Measurements from ENCODE around the gene IDH3B. TPM values are rescaled to one million over a fixed set of nuclear protein-coding genes. Genes with fewer than 3 reads are reported as not detected.

The IDH3B gene
- total RNA-seq, 1 donor from 2014 or later: 71.0 TPM

DNA sequence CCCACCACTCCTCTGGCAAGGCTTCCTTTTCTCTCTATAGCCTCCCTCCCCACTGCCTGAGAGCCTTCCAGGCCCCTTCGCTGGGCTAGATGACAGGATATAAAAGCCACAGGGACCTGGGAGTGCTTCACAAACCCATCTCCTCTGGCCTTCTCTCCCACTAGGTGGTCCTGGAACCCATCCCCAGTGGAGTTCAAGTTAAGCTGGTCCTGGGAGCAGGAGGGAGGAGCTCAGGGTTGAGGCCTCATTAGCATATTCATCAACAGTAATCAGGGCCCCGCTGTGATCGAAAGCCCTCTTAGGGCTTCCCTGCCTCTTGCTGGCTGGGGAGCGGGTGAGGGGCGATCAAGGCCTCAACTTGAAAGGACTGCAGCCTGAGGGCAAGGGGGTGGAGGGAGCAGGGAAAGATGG lies 37.7 kb upstream of the IDH3B start:
- Histone ChIP-seq H3K36me3 (no peaks in the 10 kb centered on the region), H3K4me1 (no peaks in the 10 kb centered on the region), H3K9me3 (no peaks in the 10 kb centered on the region), H3K27me3 (no peaks in the 10 kb centered on the region), H3K4me3 (no peak overlapping the region), H3K27ac (no peak overlapping the region)
- DNase-seq (ENCODE audit: extremely low spot score in 2 of 2): peak in 1 of 2 donors; percentile 49
- TF ChIP-seq, protein P1, sequence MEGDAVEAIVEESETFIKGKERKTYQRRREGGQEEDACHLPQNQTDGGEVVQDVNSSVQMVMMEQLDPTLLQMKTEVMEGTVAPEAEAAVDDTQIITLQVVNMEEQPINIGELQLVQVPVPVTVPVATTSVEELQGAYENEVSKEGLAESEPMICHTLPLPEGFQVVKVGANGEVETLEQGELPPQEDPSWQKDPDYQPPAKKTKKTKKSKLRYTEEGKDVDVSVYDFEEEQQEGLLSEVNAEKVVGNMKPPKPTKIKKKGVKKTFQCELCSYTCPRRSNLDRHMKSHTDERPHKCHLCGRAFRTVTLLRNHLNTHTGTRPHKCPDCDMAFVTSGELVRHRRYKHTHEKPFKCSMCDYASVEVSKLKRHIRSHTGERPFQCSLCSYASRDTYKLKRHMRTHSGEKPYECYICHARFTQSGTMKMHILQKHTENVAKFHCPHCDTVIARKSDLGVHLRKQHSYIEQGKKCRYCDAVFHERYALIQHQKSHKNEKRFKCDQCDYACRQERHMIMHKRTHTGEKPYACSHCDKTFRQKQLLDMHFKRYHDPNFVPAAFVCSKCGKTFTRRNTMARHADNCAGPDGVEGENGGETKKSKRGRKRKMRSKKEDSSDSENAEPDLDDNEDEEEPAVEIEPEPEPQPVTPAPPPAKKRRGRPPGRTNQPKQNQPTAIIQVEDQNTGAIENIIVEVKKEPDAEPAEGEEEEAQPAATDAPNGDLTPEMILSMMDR (IDR thresholded peaks at IDR 0.05): no peak
- TF ChIP-seq POLR2A (IDR thresholded peaks at IDR 0.05) (no peak), POLR2AphosphoS5 (IDR thresholded peaks at IDR 0.05; ENCODE audit: insufficient read depth in 1 of 2, low read depth in 1 of 2) (no peak)
- intact Hi-C loops (cut with DNase I): no loop called here

DNA sequence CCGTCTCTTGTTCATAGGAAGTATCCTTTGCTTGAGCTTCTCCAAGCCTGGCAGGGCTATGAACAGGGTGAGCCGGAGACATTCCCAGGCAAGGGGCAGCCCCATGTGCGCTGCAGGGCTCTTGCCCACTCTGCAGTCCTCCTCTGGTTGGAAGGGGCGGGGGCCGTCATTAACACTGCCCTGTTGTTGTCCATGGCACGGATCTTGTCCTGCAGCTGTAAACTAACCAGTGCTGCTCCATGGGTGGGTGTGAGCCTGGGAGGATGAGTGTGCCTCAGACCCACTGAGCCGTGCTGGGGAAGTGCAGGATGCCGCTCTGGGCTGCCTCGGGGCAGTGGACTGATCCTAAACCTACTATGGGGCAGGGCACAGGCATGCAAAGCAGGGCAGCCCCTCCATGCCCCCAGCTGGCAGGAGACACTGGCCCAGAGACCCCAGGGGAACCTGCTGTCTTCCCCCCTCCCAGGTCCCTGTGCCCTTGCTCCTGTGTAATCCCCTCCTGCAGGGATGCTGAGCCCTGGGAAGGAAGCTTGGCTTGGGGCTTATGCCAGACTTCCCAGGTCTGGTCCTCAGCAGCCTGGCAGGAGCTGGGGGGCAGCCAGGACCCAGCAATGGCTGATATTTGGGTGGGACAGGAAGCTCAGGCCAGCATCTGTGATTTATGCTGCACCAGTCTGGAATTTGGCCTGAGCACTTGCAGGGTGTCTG lies 37.1 kb upstream of the IDH3B start:
- TF ChIP-seq POLR2AphosphoS5 (IDR thresholded peaks at IDR 0.05; ENCODE audit: insufficient read depth in 1 of 2, low read depth in 1 of 2) (no peak), POLR2A (IDR thresholded peaks at IDR 0.05) (no peak)
- TF ChIP-seq, protein P1 (IDR thresholded peaks at IDR 0.05): no peak
- peak in 1 of 2 donors; percentile 84 for DNase-seq (ENCODE audit: extremely low spot score in 2 of 2)
- intact Hi-C loops (cut with DNase I): no loop called here
- H3K27ac ChIP-seq: no peak overlapping the region
- H3K36me3 ChIP-seq: no peaks in the 10 kb centered on the region
- no peaks in the 10 kb centered on the region for H3K27me3 ChIP-seq
- no peak overlapping the region for H3K4me3 ChIP-seq
- no peaks in the 10 kb centered on the region for H3K4me1 ChIP-seq
- H3K9me3 ChIP-seq: no peaks in the 10 kb centered on the region

DNA sequence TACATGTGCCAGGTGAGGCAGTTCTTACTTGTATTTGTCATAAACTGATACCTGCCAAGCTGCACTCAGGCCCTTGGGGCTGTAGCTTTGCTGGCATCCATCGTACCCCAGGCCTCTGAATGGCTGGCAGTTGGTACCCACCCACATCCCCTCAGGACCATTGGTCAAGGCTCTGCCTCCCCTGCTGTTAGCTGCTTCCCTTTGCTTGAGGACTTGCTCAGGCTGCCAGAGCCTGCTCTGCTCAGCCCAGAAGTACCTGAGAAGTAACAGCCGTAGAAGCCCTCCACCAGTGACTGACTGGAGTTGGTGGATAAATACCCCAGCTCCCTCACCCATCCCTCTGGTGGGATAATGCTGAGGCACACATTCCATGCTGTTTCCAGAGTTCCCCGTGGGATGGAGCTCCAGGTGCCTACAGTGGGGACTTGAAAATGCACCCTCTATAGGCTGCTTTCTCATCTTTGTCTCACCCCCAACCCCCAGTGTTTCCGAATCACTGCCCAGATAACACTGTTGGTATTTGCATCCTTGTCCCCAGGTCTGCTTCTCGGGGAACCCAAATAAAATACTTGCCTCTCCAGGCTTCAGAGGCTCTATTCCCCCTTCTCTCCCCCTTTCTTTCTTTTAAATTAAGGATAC lies 35.9 kb upstream of the IDH3B start:
- intact Hi-C loops (cut with DNase I): no loop called here
- peak in 1 of 2 donors; percentile 58 for DNase-seq (ENCODE audit: extremely low spot score in 2 of 2)
- Histone ChIP-seq H3K36me3 (no peaks in the 10 kb centered on the region), H3K27me3 (no peaks in the 10 kb centered on the region), H3K9me3 (no peaks in the 10 kb centered on the region), H3K4me1 (peaks cover under 1% of the 10 kb centered on the region), H3K27ac (no peak overlapping the region), H3K4me3 (no peak overlapping the region)
- TF ChIP-seq POLR2AphosphoS5 (IDR thresholded peaks at IDR 0.05; ENCODE audit: insufficient read depth in 1 of 2, low read depth in 1 of 2) (no peak), POLR2A (IDR thresholded peaks at IDR 0.05) (no peak)
- TF ChIP-seq, protein P1 (IDR thresholded peaks at IDR 0.05): no peak

DNA sequence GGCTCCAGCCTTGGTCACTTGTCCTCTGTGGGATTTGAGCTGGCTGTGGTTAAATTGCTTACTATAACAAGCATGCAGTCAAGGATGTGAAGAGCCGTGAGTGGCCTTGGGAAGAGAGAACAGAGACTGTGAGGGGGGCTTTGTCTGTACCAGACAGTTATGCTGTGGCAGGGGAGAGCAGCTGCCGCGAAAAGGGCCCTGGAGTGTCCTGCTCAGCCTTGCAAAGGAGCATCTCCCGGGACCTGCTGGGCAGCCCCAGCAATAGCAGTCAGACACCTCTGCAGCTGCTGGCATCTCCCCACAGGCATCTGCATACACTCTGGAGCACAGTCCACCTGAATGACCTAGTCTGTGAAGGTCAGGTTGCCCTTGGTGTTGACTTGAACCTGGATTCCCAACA lies 34.9 kb upstream of the IDH3B start:
- Histone ChIP-seq H3K4me3 (no peak overlapping the region), H3K9me3 (no peaks in the 10 kb centered on the region), H3K27me3 (no peaks in the 10 kb centered on the region), H3K4me1 (peaks cover 11% of the 10 kb centered on the region), H3K36me3 (no peaks in the 10 kb centered on the region), H3K27ac (no peak overlapping the region)
- peak in 1 of 2 donors; percentile 81 for DNase-seq (ENCODE audit: extremely low spot score in 2 of 2)
- intact Hi-C loops (cut with DNase I): no loop called here
- TF ChIP-seq POLR2AphosphoS5 (IDR thresholded peaks at IDR 0.05; ENCODE audit: insufficient read depth in 1 of 2, low read depth in 1 of 2): no peak
- TF ChIP-seq POLR2A (IDR thresholded peaks at IDR 0.05): no peak
- TF ChIP-seq, protein P1 (IDR thresholded peaks at IDR 0.05): no peak
